Urothelium cell line (cell line): ENCODE measurements around the gene KIAA0825.
A peak's percentile ranks its signal among the peaks of the same experiment; 100 is the strongest.
"Not testable (repeated sequence)": the region's sequence is repeated elsewhere in the genome, so short reads cannot be mapped to it uniquely, and the experiment has no call there.

Experiments used
- DNase-seq: peaks from one replicate; pipeline ENCODE4 v3.0.0; 2011; ENCODE audit warnings: low spot score, mixed read lengths
- FAIRE-seq: peaks from 2 replicates; lab custom pipeline; 2011; peaks lifted over from hg19 to GRCh38; lab: Jason Lieb, UNC

KIAA0825 gene

GRCh38 chr5:94140300-94140699 lies 478.1 kb downstream of the KIAA0825 start:
- DNase-seq: no peak
- no peak for FAIRE-seq

- DNase-seq: no peak
- no peak for FAIRE-seq
Measured at GRCh38 chr5:94130077-94130476, 488.3 kb downstream of the KIAA0825 start.

- DNase-seq (no peak), FAIRE-seq (no peak)
Measured at GRCh38 chr5:94125107-94125506, 493.3 kb downstream of the KIAA0825 start.

GRCh38 chr5:94116317-94116716 lies 502.1 kb downstream of the KIAA0825 start:
- FAIRE-seq, DNase-seq: not testable (repeated sequence)

- FAIRE-seq (no peak), DNase-seq (no peak)
Measured at GRCh38 chr5:94113087-94113486, 505.3 kb downstream of the KIAA0825 start.

- FAIRE-seq (peak; percentile 56), DNase-seq (peak; percentile 93)
Measured at GRCh38 chr5:94111209-94112004, 507.0 kb downstream of the KIAA0825 start.

- no peak for FAIRE-seq
Measured at GRCh38 chr5:94103514-94104245, 514.7 kb downstream of the KIAA0825 start.

More at GRCh38 chr5:94103514-94104245, 514.7 kb downstream of the KIAA0825 start:
- DNase-seq: no peak
